ENCODE results near the gene KPNA2. TPM values are rescaled to one million over a fixed set of nuclear protein-coding genes. Genes with fewer than 3 reads are reported as not detected.
"Not testable (repeated sequence)": the region's sequence is repeated elsewhere in the genome, so short reads cannot be mapped to it uniquely, and the experiment has no call there.

KPNA2 gene
- total RNA-seq, 1 donor from 2014 or later, result 19.2 TPM

DNA sequence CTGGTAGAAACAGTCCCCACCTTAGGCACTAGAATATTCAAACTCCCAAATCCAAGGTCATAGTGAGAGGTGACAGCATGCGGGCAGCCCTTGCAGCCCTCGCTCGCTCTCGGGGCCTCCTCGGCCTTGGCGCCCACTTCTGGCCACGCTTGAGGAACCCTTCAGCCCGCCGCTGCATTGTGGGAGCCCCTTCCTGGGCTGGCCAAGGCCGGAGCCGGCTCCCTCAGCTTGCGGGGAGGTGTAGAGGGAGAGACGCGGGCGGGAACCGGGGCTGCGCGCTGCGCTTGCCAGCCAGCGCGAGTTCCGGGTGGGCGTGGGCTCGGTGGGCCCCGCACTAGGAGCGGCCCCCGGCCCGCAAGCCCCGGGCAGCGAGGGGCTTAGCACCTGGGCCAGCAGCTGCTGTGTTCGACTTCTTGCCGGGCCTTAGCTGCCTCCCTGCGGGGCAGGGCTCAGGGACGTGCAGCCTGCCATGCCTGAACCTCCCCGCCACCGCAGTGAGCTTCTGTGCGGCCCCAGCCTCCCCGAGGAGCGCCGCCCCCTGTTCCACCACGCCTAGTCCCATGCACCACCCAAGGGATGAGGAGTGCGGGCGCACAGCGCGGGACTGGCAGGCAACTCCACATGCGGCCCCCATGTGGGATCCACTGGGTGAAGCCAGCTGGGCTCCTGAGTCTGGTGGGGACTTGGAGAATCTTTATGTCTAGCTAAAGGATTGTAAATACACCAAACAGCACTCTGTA, 45.0 kb downstream of the KPNA2 start:
- no peak for DNase-seq
- TF ChIP-seq, protein P1, sequence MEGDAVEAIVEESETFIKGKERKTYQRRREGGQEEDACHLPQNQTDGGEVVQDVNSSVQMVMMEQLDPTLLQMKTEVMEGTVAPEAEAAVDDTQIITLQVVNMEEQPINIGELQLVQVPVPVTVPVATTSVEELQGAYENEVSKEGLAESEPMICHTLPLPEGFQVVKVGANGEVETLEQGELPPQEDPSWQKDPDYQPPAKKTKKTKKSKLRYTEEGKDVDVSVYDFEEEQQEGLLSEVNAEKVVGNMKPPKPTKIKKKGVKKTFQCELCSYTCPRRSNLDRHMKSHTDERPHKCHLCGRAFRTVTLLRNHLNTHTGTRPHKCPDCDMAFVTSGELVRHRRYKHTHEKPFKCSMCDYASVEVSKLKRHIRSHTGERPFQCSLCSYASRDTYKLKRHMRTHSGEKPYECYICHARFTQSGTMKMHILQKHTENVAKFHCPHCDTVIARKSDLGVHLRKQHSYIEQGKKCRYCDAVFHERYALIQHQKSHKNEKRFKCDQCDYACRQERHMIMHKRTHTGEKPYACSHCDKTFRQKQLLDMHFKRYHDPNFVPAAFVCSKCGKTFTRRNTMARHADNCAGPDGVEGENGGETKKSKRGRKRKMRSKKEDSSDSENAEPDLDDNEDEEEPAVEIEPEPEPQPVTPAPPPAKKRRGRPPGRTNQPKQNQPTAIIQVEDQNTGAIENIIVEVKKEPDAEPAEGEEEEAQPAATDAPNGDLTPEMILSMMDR (IDR thresholded peaks at IDR 0.05; ENCODE audit: borderline replicate concordance), result no peak
- H3K36me3 ChIP-seq, result no peaks in the 10 kb centered on the region

DNA sequence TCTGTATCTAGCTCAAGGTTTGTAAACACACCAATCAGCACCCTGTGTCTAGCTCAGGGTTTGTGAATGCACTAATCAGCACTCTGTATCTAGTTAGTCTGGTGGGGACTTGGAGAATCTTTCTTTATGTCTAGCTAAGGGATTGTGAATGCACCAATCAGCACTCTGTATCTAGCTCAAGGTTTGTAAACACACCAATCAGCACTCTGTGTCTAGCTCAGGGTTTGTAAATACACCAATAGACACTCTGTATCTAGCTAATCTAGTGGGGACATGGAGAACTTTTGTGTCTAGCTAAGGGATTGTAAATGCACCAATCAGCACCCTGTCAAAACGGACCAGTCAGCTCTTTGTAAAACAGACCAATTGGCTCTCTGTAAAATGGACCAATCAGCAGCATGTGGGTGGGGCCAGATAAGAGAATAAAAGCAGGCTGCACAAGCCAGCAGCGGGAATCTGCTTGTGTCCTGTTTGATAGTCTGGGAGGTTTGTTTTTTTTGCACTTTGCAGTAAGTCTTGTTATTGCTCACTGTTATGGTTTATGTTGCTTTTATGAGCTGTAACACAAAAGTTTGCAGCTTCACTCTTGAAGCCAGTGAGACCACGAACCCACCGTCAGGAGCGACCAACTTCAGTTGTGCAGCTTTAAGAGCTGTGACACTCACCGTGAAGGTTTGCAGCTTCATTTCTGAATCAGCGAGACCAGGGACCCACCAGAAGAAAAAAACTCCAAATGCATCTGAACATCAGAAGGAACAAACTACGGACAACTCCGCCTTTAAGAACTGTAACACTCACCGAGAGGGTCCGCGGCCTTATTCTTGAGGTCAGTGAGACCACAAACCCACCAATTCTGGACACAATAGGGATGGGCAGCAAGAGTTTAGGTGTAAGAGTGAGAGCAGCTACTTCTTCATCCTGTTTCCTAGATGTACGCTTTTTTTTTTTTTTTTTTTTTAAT, 46.0 kb downstream of the KPNA2 start:
- H3K36me3 ChIP-seq; H3K27ac ChIP-seq (replicated peaks); DNase-seq; intact Hi-C loops (cut with micrococcal nuclease); H3K4me3 ChIP-seq; H3K9me3 ChIP-seq (replicated peaks); H3K27me3 ChIP-seq (ENCODE audit: low read depth): not testable (repeated sequence)
- H3K4me1 ChIP-seq, result peaks cover 13% of the 10 kb centered on the region

More for the DNA sequence above, 45.0 kb downstream of the KPNA2 start:
- Histone ChIP-seq H3K4me1 (peaks cover 3% of the 10 kb centered on the region), H3K27ac (replicated peaks) (no peak overlapping the region), H3K9me3 (replicated peaks) (no peaks in the 10 kb centered on the region), H3K4me3 (no peak overlapping the region), H3K27me3 (ENCODE audit: low read depth) (no peaks in the 10 kb centered on the region)
- intact Hi-C loops (cut with micrococcal nuclease), result no loop called here

DNA sequence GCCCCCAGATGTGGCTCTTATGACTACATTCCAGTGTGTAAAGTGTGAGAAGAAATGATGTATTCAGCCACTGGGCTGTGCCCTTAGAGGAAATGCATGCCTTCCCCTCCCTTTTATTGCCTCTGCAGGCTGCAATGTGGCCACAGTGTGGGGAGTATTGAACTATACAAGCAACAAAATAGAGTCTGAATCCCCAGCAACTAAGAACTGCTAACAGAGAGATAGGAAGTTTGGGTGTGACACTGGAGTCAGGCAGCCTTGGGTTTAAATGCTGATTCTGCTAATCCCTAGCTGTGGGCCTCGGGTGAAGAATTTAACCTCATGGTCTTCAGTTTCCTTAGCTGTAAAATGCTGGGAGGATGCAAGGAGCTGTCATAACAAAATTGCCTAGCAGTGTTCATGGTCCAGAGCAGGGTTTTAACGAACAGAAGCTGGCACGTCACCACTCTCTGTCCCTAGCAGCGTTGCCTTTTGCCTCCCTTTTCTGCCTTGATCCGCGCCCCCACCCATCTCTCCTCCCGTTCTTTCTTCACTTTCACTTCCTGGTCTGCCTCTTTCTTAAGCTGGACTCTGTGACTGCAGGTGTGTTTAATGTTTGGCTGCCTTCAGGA, 50.3 kb downstream of the KPNA2 start:
- Histone ChIP-seq H3K27ac (replicated peaks) (peak overlapping the region; percentile 54), H3K36me3 (no peaks in the 10 kb centered on the region), H3K4me3 (no peak overlapping the region), H3K27me3 (ENCODE audit: low read depth) (no peaks in the 10 kb centered on the region), H3K4me1 (peaks cover 26% of the 10 kb centered on the region), H3K9me3 (replicated peaks) (no peaks in the 10 kb centered on the region)
- intact Hi-C loops (cut with micrococcal nuclease), result no loop called here
- no peak for DNase-seq
- TF ChIP-seq, protein P1 (IDR thresholded peaks at IDR 0.05; ENCODE audit: borderline replicate concordance), result no peak

- DNase-seq; intact Hi-C loops (cut with micrococcal nuclease); H3K4me3 ChIP-seq; H3K27me3 ChIP-seq (ENCODE audit: low read depth); H3K36me3 ChIP-seq; H3K9me3 ChIP-seq (replicated peaks): not testable (repeated sequence)
- peaks cover 26% of the 10 kb centered on the region for H3K4me1 ChIP-seq
- peak overlapping the region; percentile 54 for H3K27ac ChIP-seq (replicated peaks)
These were observed 51.1 kb downstream of the KPNA2 start for GRCh38 chr17:68086666-68087065.

DNA sequence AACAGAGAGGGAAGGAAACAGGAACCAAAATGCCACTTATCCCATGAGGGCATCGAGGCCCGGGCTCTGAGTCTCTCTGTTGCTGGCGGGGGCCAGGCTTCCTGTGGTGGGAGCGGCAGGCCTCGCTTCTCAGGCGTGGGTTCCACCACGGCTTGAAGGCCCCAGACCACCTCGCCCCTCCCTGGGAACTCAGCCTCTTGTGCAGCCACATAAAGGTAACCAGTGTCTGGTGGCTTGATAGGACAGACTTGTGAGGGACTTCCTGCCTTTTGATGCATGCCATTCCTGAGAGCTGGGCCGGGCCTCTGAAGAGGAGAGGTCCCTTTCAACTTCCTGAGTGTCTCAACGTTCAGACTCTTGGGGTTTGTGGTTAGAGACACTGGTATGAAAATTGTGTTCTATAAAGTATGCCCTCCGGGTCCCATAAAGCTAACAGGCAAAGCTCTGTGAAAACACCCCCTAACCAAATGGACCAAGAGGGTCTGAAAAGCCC, 51.6 kb downstream of the KPNA2 start:
- H3K27me3 ChIP-seq (ENCODE audit: low read depth); H3K4me3 ChIP-seq; H3K9me3 ChIP-seq (replicated peaks); intact Hi-C loops (cut with micrococcal nuclease); H3K36me3 ChIP-seq; DNase-seq; H3K27ac ChIP-seq (replicated peaks): not testable (repeated sequence)
- H3K4me1 ChIP-seq, result peaks cover 26% of the 10 kb centered on the region

- no peak for DNase-seq
- TF ChIP-seq, protein P1 (IDR thresholded peaks at IDR 0.05; ENCODE audit: borderline replicate concordance), result no peak
- peaks cover 26% of the 10 kb centered on the region for H3K4me1 ChIP-seq
- H3K27ac ChIP-seq (replicated peaks), result no peak overlapping the region
- no peaks in the 10 kb centered on the region for H3K36me3 ChIP-seq
- H3K27me3 ChIP-seq (ENCODE audit: low read depth), result no peaks in the 10 kb centered on the region
- intact Hi-C loops (cut with micrococcal nuclease), result no loop called here
- H3K4me3 ChIP-seq, result no peak overlapping the region
- no peaks in the 10 kb centered on the region for H3K9me3 ChIP-seq (replicated peaks)
These were observed 52.3 kb downstream of the KPNA2 start for GRCh38 chr17:68087851-68088250.
